Osteoblast (primary cell): ENCODE measurements around the gene GLOD5. TPM values are rescaled to one million over a fixed set of nuclear protein-coding genes. Genes with fewer than 3 reads are reported as not detected.

Experiments
- DNase-seq: peaks from one replicate; pipeline ENCODE4 v3.0.0; 2011; ENCODE audit warnings: low spot score, mixed read lengths; ENCODE audit not compliant: insufficient read length; ENCODE audit errors: missing footprints
- H2AFZ ChIP-seq: 2 replicates; pipeline ENCODE4 v1.6.0; 2011; ENCODE audit warnings: mild to moderate bottlenecking, low read length
- H3K27ac ChIP-seq: 2 replicates; pipeline ENCODE4 v1.5.1; 2011; ENCODE audit warnings: mild to moderate bottlenecking, low read depth, low read length, moderate library complexity
- H3K27me3 ChIP-seq: 2 replicates; pipeline ENCODE4 v1.6.0; 2012; ENCODE audit warnings: mild to moderate bottlenecking, control low read depth, inconsistent platforms, low read length, moderate library complexity; ENCODE audit not compliant: insufficient read depth
- H3K36me3 ChIP-seq: 2 replicates; pipeline ENCODE4 v1.5.1; 2011; ENCODE audit warnings: mild to moderate bottlenecking, low read length, control low read depth, moderate library complexity; ENCODE audit not compliant: insufficient read depth
- H3K4me1 ChIP-seq: 2 replicates; pipeline ENCODE4 v1.5.1; 2011; ENCODE audit warnings: mild to moderate bottlenecking, low read length, control low read depth, moderate library complexity; ENCODE audit not compliant: insufficient read depth
- H3K4me2 ChIP-seq: 2 replicates; pipeline ENCODE4 v1.6.0; 2011; ENCODE audit warnings: mild to moderate bottlenecking, low read length; ENCODE audit not compliant: insufficient read depth
- H3K4me3 ChIP-seq: fragments of 200-600 bp; sonication (generic); 3 replicates; pipeline ENCODE4 v1.5.1; 2012; ENCODE audit warnings: mild to moderate bottlenecking, low read length, inconsistent platforms; ENCODE audit not compliant: insufficient read depth
- H3K79me2 ChIP-seq: 2 replicates; pipeline ENCODE4 v1.6.0; 2012; ENCODE audit warnings: mild to moderate bottlenecking, low read length, control low read depth, inconsistent platforms; ENCODE audit not compliant: insufficient read depth
- H3K9me3 ChIP-seq: 2 replicates; pipeline ENCODE4 v1.5.1; 2011; ENCODE audit warnings: low read depth, low read length, control low read depth
- H4K20me1 ChIP-seq: 2 replicates; pipeline ENCODE4 v1.6.0; 2012; ENCODE audit warnings: mild to moderate bottlenecking, low read length, control low read depth; ENCODE audit not compliant: insufficient read depth
- CTCF ChIP-seq: IDR thresholded peaks from 2 replicates; pipeline ENCODE4 v1.5.1; 2011; ENCODE audit warnings: mild to moderate bottlenecking, low read depth, low read length, moderate library complexity; ENCODE audit errors: extremely low read depth
- total RNA-seq: library from RNA; depleted of rRNA; stranded (reverse); fragments of >200 nt; gene quantifications from 2 replicates; pipeline ENCODE4 v1.2.3, GENCODE V29; 2012

GLOD5 gene
- total RNA-seq, 1 donor, result not detected

- DNase-seq, result no peak
- H3K4me2 ChIP-seq, result no peak overlapping the region
- H4K20me1 ChIP-seq, result no peaks in the 10 kb centered on the region
- TF ChIP-seq CTCF, result no peak
- H3K79me2 ChIP-seq, result no peaks in the 10 kb centered on the region
- H3K4me3 ChIP-seq, result no peak overlapping the region
- H3K4me1 ChIP-seq, result no peaks in the 10 kb centered on the region
- no peaks in the 10 kb centered on the region for H3K36me3 ChIP-seq
- H2AFZ ChIP-seq, result no peak overlapping the region
- H3K9me3 ChIP-seq, result no peaks in the 10 kb centered on the region
- no peaks in the 10 kb centered on the region for H3K27me3 ChIP-seq
- no peak overlapping the region for H3K27ac ChIP-seq
Observed at GRCh38 chrX:48787505-48788443, 26.2 kb downstream of the GLOD5 start.

GRCh38 chrX:48789366-48790220 is 28.0 kb downstream of the GLOD5 start:
- H3K79me2 ChIP-seq, result no peaks in the 10 kb centered on the region
- H4K20me1 ChIP-seq, result no peaks in the 10 kb centered on the region
- no peak for TF ChIP-seq CTCF
- H3K27me3 ChIP-seq, result no peaks in the 10 kb centered on the region
- no peak overlapping the region for H2AFZ ChIP-seq
- no peak overlapping the region for H3K4me3 ChIP-seq
- H3K9me3 ChIP-seq, result no peaks in the 10 kb centered on the region
- DNase-seq, result no peak
- H3K4me2 ChIP-seq, result no peak overlapping the region
- H3K4me1 ChIP-seq, result no peaks in the 10 kb centered on the region
- H3K36me3 ChIP-seq, result no peaks in the 10 kb centered on the region
- no peak overlapping the region for H3K27ac ChIP-seq

- Histone ChIP-seq H3K27ac (no peak overlapping the region), H3K36me3 (no peaks in the 10 kb centered on the region), H3K4me2 (no peak overlapping the region), H3K79me2 (no peaks in the 10 kb centered on the region), H3K4me3 (no peak overlapping the region), H3K9me3 (no peaks in the 10 kb centered on the region), H3K27me3 (no peaks in the 10 kb centered on the region), H2AFZ (no peak overlapping the region), H4K20me1 (no peaks in the 10 kb centered on the region), H3K4me1 (peaks cover 3% of the 10 kb centered on the region)
- no peak for DNase-seq
- TF ChIP-seq CTCF, result no peak
Observed at GRCh38 chrX:48790477-48790876, 28.9 kb downstream of the GLOD5 start.
